GM12878 (cell line): ENCODE measurements around the gene ADGRB2.

Experiments used
- ASH2L ChIP-seq: fragments of 300-600, 200-600 bp; sonication (generic); IDR thresholded peaks from 2 replicates; pipeline ENCODE4 v1.6.1; 2017; ENCODE audit warnings: low read depth, mild to moderate bottlenecking, borderline replicate concordance
- ATF7 ChIP-seq: fragments of 450-650 bp; IDR thresholded peaks from 2 replicates; pipeline ENCODE4 v1.6.1; 2016; ENCODE audit warnings: low read depth, mild to moderate bottlenecking
- CHD1 ChIP-seq: IDR thresholded peaks from 2 replicates; pipeline ENCODE4 v1.6.1; 2012; ENCODE audit warnings: low read depth, low read length, improper control_type of control experiment
- EZH2 ChIP-seq: IDR thresholded peaks from 2 replicates; pipeline ENCODE4 v1.6.1; 2012; ENCODE audit warnings: low read depth, mild to moderate bottlenecking, control low read depth, inconsistent platforms, low read length, borderline replicate concordance; ENCODE audit not compliant: control insufficient read depth
- GABPA ChIP-seq: IDR thresholded peaks from 2 replicates; pipeline ENCODE4 v1.6.1; 2014; ENCODE audit warnings: antibody characterized with exemption, low read depth, mild to moderate bottlenecking, inconsistent platforms
- KDM1A ChIP-seq: fragments of 200-600 bp; sonication (generic); IDR thresholded peaks from 2 replicates; pipeline ENCODE4 v1.6.1; 2016; ENCODE audit warnings: borderline replicate concordance
- NFYB ChIP-seq: IDR thresholded peaks from 2 replicates; pipeline ENCODE4 v1.6.1; 2011; ENCODE audit warnings: low read depth, mild to moderate bottlenecking, low read length, improper control_type of control experiment, moderate library complexity; ENCODE audit not compliant: insufficient read depth
- NRF1 ChIP-seq: conservative IDR thresholded peaks from 2 replicates; pipeline ENCODE4 v1.6.1; 2011; ENCODE audit warnings: mild to moderate bottlenecking, low read depth, low read length, improper control_type of control experiment
- PBX3 ChIP-seq: IDR thresholded peaks from 2 replicates; pipeline ENCODE4 v1.6.1; 2011; ENCODE audit warnings: mild to moderate bottlenecking, low read depth, low read length, moderate library complexity; ENCODE audit not compliant: insufficient replicate concordance
- POLR2AphosphoS5 ChIP-seq: IDR thresholded peaks from 2 replicates; pipeline ENCODE4 v1.6.1; 2011; ENCODE audit warnings: mild to moderate bottlenecking, low read length, inconsistent platforms
- YY1 ChIP-seq: IDR thresholded peaks from 2 replicates; pipeline ENCODE4 v1.6.1; 2011; ENCODE audit warnings: low read depth, mild to moderate bottlenecking, low read length
- ZNF207 ChIP-seq: fragments of 450-650 bp; IDR thresholded peaks from 2 replicates; pipeline ENCODE4 v1.6.1; 2014; ENCODE audit warnings: antibody characterized with exemption, mild to moderate bottlenecking, borderline replicate concordance
- TF ChIP-seq, protein P1 (sequence below), 3 experiments: IDR thresholded peaks in 2 of 3; conservative IDR thresholded peaks in 1 of 3; 2 replicates each; pipeline ENCODE4 v1.5.1; 2011; ENCODE audit warnings: low read depth in 3 of 3, low read length in 3 of 3, mild to moderate bottlenecking in 3 of 3, control low read depth in 2 of 3, moderate library complexity in 2 of 3, inconsistent platforms in 1 of 3, mixed read lengths in 1 of 3; ENCODE audit not compliant: control insufficient read depth in 2 of 3, insufficient read depth in 1 of 3; ENCODE audit errors: extremely low read depth in 1 of 3

DNA sequence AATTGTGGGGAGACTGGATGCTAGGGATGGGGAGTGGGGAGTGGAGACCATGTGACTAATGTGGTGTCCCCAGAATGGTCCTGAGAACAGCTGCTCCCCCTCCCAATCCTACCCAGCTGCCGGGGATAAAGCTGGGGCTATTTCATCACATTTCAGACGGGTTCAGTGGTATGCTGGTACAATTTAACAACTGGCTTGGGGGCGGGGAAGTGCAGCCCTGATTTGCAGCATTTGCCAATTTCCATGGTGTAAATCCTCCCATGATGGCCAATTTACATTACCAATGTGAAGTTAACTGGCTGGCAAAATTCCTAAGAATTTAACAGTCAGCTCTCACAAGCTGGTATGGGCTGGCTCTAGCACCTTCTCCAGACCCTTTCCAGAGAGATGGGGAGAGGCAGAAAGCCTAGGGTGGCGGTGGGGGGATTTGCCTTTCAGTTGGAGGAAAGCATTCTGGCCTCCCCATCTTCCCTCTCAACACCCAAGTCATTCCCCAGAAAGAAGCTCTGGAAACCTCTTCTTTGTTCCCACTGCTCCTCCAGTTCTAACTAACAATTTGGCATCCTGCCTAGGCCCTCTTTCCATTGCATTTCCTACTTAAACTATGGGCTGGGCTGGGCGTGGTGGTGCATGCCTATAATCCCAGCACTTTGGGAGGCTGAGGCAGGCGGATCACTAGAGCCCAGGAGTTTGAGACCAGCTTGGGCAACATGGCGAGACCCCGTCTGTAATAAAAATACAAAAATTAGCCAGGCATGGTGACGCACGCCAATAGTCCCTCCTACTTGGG, 11.3 kb upstream of the ADGRB2 start:
- no peak for TF ChIP-seq EZH2
- no peak for TF ChIP-seq YY1
- no peak for TF ChIP-seq PBX3
- no peak for TF ChIP-seq ATF7
- TF ChIP-seq GABPA, result no peak
- no peak for TF ChIP-seq NRF1
- TF ChIP-seq CHD1, result no peak
- TF ChIP-seq, protein P1, sequence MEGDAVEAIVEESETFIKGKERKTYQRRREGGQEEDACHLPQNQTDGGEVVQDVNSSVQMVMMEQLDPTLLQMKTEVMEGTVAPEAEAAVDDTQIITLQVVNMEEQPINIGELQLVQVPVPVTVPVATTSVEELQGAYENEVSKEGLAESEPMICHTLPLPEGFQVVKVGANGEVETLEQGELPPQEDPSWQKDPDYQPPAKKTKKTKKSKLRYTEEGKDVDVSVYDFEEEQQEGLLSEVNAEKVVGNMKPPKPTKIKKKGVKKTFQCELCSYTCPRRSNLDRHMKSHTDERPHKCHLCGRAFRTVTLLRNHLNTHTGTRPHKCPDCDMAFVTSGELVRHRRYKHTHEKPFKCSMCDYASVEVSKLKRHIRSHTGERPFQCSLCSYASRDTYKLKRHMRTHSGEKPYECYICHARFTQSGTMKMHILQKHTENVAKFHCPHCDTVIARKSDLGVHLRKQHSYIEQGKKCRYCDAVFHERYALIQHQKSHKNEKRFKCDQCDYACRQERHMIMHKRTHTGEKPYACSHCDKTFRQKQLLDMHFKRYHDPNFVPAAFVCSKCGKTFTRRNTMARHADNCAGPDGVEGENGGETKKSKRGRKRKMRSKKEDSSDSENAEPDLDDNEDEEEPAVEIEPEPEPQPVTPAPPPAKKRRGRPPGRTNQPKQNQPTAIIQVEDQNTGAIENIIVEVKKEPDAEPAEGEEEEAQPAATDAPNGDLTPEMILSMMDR (IDR thresholded peaks at IDR 0.05 in 2 of 3, conservative IDR thresholded peaks at IDR 0.05 in 1 of 3; ENCODE audit: control insufficient read depth in 2 of 3, extremely low read depth in 1 of 3, insufficient read depth in 1 of 3, low read depth in 3 of 3, low read length in 3 of 3), result no peak
- no peak for TF ChIP-seq KDM1A
- TF ChIP-seq POLR2AphosphoS5, result no peak
- no peak for TF ChIP-seq ASH2L
- TF ChIP-seq ZNF207, result no peak
- TF ChIP-seq NFYB, result no peak
